Measurements from ENCODE around the gene RCC2. TPM values are rescaled to one million over a fixed set of nuclear protein-coding genes. Genes with fewer than 3 reads are reported as not detected.

Gene RCC2
- total RNA-seq, 4 donors from 2014 or later: 5.7 to 11.5 (median 7.8) TPM

- TF ChIP-seq, protein P1, sequence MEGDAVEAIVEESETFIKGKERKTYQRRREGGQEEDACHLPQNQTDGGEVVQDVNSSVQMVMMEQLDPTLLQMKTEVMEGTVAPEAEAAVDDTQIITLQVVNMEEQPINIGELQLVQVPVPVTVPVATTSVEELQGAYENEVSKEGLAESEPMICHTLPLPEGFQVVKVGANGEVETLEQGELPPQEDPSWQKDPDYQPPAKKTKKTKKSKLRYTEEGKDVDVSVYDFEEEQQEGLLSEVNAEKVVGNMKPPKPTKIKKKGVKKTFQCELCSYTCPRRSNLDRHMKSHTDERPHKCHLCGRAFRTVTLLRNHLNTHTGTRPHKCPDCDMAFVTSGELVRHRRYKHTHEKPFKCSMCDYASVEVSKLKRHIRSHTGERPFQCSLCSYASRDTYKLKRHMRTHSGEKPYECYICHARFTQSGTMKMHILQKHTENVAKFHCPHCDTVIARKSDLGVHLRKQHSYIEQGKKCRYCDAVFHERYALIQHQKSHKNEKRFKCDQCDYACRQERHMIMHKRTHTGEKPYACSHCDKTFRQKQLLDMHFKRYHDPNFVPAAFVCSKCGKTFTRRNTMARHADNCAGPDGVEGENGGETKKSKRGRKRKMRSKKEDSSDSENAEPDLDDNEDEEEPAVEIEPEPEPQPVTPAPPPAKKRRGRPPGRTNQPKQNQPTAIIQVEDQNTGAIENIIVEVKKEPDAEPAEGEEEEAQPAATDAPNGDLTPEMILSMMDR (IDR thresholded peaks at IDR 0.05 in 4 of 5, conservative IDR thresholded peaks at IDR 0.05 in 1 of 5): no peak
- no peak for TF ChIP-seq POLR2A (IDR thresholded peaks at IDR 0.05)
- no peak for ATAC-seq
- no peak for DNase-seq
- no peak overlapping the region for H3K27ac ChIP-seq
- H3K27me3 ChIP-seq: no peaks in the 10 kb centered on the region
- H3K4me3 ChIP-seq: no peak overlapping the region
- in situ Hi-C loops (cut with MboI; ENCODE audit: low sequenced_read_pairs in 4 of 4) (no loop called here), intact Hi-C loops (cut with DNase I; ENCODE audit: low total_unique reads) (no loop called here)
- H3K36me3 ChIP-seq: no peaks in the 10 kb centered on the region
- H3K4me1 ChIP-seq: peaks cover 0 to 3% of the 10 kb centered on the region in 2 donors
- H3K9me3 ChIP-seq: no peaks in the 10 kb centered on the region
Measured at GRCh38 chr1:17401841-17402240, 37.6 kb downstream of the RCC2 start.

DNA sequence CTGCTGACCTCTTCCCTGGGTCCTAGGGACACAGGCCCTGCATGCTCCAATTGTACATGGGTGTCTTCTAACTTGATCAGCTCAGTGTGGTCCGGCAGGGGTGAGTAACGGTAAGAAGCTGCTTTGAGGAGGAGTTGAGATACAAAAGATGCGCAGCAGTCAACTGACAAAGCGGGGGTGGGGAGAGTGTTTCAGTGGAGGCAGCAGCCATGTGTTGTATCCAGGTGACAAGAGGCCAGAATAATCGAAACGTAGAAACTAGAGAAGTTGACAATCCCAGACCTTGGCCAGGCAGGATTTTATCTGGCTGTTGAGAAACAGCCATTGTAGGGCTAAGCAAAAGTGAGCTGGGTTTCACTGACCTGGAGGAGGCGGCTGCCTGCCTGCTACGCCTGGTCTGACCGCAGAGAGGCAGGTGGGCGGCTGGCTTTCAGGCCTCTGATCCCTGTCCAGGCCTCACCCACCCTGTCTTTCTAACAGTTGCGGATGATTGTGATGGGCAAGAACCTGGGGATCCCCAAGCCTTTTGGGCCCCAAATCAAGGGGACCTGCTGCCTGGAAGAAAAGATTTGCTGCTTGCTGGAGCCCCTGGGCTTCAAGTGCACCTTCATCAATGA is 38.6 kb downstream of the RCC2 start:
- H3K27ac ChIP-seq: no peak overlapping the region
- H3K4me1 ChIP-seq: no peaks in the 10 kb centered on the region
- H3K9me3 ChIP-seq: no peaks in the 10 kb centered on the region
- no peak for ATAC-seq
- in situ Hi-C loops (cut with MboI; ENCODE audit: low sequenced_read_pairs in 4 of 4): no loop called here
- TF ChIP-seq, protein P1 (IDR thresholded peaks at IDR 0.05 in 4 of 5, conservative IDR thresholded peaks at IDR 0.05 in 1 of 5): no peak
- TF ChIP-seq POLR2A (IDR thresholded peaks at IDR 0.05): no peak
- DNase-seq: no peak
- no peaks in the 10 kb centered on the region for H3K27me3 ChIP-seq
- no peaks in the 10 kb centered on the region for H3K36me3 ChIP-seq
- no peak overlapping the region for H3K4me3 ChIP-seq
- intact Hi-C loops (cut with DNase I; ENCODE audit: low total_unique reads): no loop called here

GRCh38 chr1:17397910-17398695 is 41.4 kb downstream of the RCC2 start:
- intact Hi-C loops (cut with DNase I; ENCODE audit: low total_unique reads): no loop called here
- in situ Hi-C loops (cut with MboI; ENCODE audit: low sequenced_read_pairs in 4 of 4): no loop called here
- Histone ChIP-seq H3K27me3 (no peaks in the 10 kb centered on the region), H3K4me3 (no peak overlapping the region), H3K4me1 (no peaks in the 10 kb centered on the region), H3K9me3 (no peaks in the 10 kb centered on the region), H3K27ac (no peak overlapping the region), H3K36me3 (no peaks in the 10 kb centered on the region)
- no peak for ATAC-seq
- TF ChIP-seq, protein P1 (IDR thresholded peaks at IDR 0.05 in 4 of 5, conservative IDR thresholded peaks at IDR 0.05 in 1 of 5): no peak
- no peak for TF ChIP-seq POLR2A (IDR thresholded peaks at IDR 0.05)
- no peak for DNase-seq

GRCh38 chr1:17393230-17393629 is 46.2 kb downstream of the RCC2 start:
- ATAC-seq: no peak
- in situ Hi-C loops (cut with MboI; ENCODE audit: low sequenced_read_pairs in 4 of 4): no loop called here
- H3K27ac ChIP-seq: no peak overlapping the region

More at GRCh38 chr1:17393230-17393629, 46.2 kb downstream of the RCC2 start:
- Histone ChIP-seq H3K36me3 (no peaks in the 10 kb centered on the region), H3K4me1 (no peaks in the 10 kb centered on the region), H3K9me3 (no peaks in the 10 kb centered on the region), H3K4me3 (no peak overlapping the region), H3K27me3 (no peaks in the 10 kb centered on the region)
- intact Hi-C loops (cut with DNase I; ENCODE audit: low total_unique reads): no loop called here
- no peak for DNase-seq
- TF ChIP-seq, protein P1 (IDR thresholded peaks at IDR 0.05 in 4 of 5, conservative IDR thresholded peaks at IDR 0.05 in 1 of 5): no peak
- no peak for TF ChIP-seq POLR2A (IDR thresholded peaks at IDR 0.05)

Measured in gastrocnemius medialis (tissue), 4 donors.